Breast epithelium (tissue), 4 donors: ENCODE results near the gene HAUS5. TPM values are rescaled to one million over a fixed set of nuclear protein-coding genes. Genes with fewer than 3 reads are reported as not detected.
A peak's percentile ranks its signal among the peaks of the same experiment; 100 is the strongest.

ENCODE experiments used
- DNase-seq, 2 donors: peaks; one replicate each; pipeline ENCODE4 v3.0.0-alpha.2; 2019; ENCODE audit warnings: low spot score in 2 of 2
- H3K27ac ChIP-seq, 2 donors: fragments of 200-600 bp; sonication (generic) in 1 of 2; one replicate each; pipeline ENCODE4 v1.5.1; 2016 to 2019; ENCODE audit warnings: mild to moderate bottlenecking in 1 of 2
- H3K27me3 ChIP-seq, 2 donors: fragments of 200-600 bp; sonication (generic) in 1 of 2; one replicate each; pipeline versions ENCODE4 v1.5.1 to v1.6.0; 2017 to 2019; ENCODE audit warnings: control low read depth in 1 of 2, mild to moderate bottlenecking in 1 of 2
- H3K36me3 ChIP-seq: fragments of 200-600 bp; one replicate; pipeline ENCODE4 v1.5.1; 2019
- H3K4me1 ChIP-seq, 2 donors: fragments of 200-600 bp; sonication (generic); one replicate each; pipeline ENCODE4 v1.5.1; 2016 to 2019; ENCODE audit warnings: control low read depth in 1 of 2
- H3K4me3 ChIP-seq, 3 donors: fragments of 200-600 bp; sonication (generic); 1 replicate in 2 of 3; 2 replicates in 1 of 3; pipeline ENCODE4 v1.5.1; 2016 to 2019; ENCODE audit warnings: mild to moderate bottlenecking in 3 of 3, moderate library complexity in 2 of 3
- H3K9me3 ChIP-seq, 2 donors: fragments of 200-600 bp; sonication (generic) in 1 of 2; one replicate each; pipeline ENCODE4 v1.5.1; 2016 to 2019; ENCODE audit warnings: control low read depth in 1 of 2
- CTCF ChIP-seq, 3 donors: fragments of 450-650 bp; IDR thresholded peaks; one replicate each; pipeline ENCODE4 v1.5.1; 2016 to 2017; ENCODE audit warnings: antibody characterized with exemption in 3 of 3, mild to moderate bottlenecking in 3 of 3, moderate library complexity in 3 of 3
- POLR2A ChIP-seq: fragments of 450-650 bp; IDR thresholded peaks from one replicate; pipeline ENCODE4 v1.6.1; 2016; ENCODE audit warnings: antibody characterized with exemption, mild to moderate bottlenecking, moderate library complexity
- POLR2AphosphoS5 ChIP-seq, 3 donors: sonication (generic); formaldehyde crosslinking; IDR thresholded peaks; one replicate each; pipeline ENCODE4 v1.6.1; 2017; ENCODE audit warnings: antibody characterized with exemption in 3 of 3
- intact Hi-C: fragments of 100-400 bp; cut with DNase I; formaldehyde crosslinking; loops from one replicate; pipeline ENCODE4 v1.15.1; 2023; ENCODE audit warnings: low total_unique reads
- total RNA-seq, 3 donors: library from RNA; depleted of rRNA; stranded (reverse); fragments of >200 nt; gene quantifications; one replicate each; pipeline ENCODE4 v1.1.0, GENCODE V29; 2016

The HAUS5 gene
- total RNA-seq, 3 donors from 2014 or later, result 5.9 to 13.0 (median 9.5) TPM

- Histone ChIP-seq H3K27ac (no peak overlapping the region), H3K36me3 (no peaks in the 10 kb centered on the region), H3K27me3 (peaks cover 0 to 28% of the 10 kb centered on the region in 2 donors), H3K4me3 (no peak overlapping the region), H3K9me3 (no peaks in the 10 kb centered on the region), H3K4me1 (no peaks in the 10 kb centered on the region)
- TF ChIP-seq CTCF (IDR thresholded peaks at IDR 0.05), result no peak
- TF ChIP-seq POLR2AphosphoS5 (IDR thresholded peaks at IDR 0.05), result no peak
- no peak for TF ChIP-seq POLR2A
- intact Hi-C loops, result no loop called here
- DNase-seq, result no peak
Observed at GRCh38 chr19:35669974-35670373, 57.4 kb downstream of the HAUS5 start.

- Histone ChIP-seq H3K36me3 (no peaks in the 10 kb centered on the region), H3K27ac (no peak overlapping the region), H3K27me3 (peaks cover 0 to 31% of the 10 kb centered on the region in 2 donors), H3K4me1 (no peaks in the 10 kb centered on the region), H3K9me3 (no peaks in the 10 kb centered on the region), H3K4me3 (no peak overlapping the region)
- no peak for TF ChIP-seq CTCF (IDR thresholded peaks at IDR 0.05)
- TF ChIP-seq POLR2AphosphoS5 (IDR thresholded peaks at IDR 0.05), result no peak
- TF ChIP-seq POLR2A, result no peak
- intact Hi-C loops, result no loop called here
- DNase-seq, result no peak
Observed at GRCh38 chr19:35670686-35671085, 58.2 kb downstream of the HAUS5 start.

GRCh38 chr19:35671818-35672217 is 59.3 kb downstream of the HAUS5 start:
- intact Hi-C loops, result no loop called here
- H3K36me3 ChIP-seq, result no peaks in the 10 kb centered on the region
- peaks cover 0 to 33% of the 10 kb centered on the region in 2 donors for H3K27me3 ChIP-seq
- no peaks in the 10 kb centered on the region for H3K4me1 ChIP-seq
- TF ChIP-seq POLR2AphosphoS5 (IDR thresholded peaks at IDR 0.05) (no peak), CTCF (IDR thresholded peaks at IDR 0.05) (no peak), POLR2A (no peak)
- DNase-seq, result no peak
- no peaks in the 10 kb centered on the region for H3K9me3 ChIP-seq
- no peak overlapping the region for H3K4me3 ChIP-seq
- H3K27ac ChIP-seq, result no peak overlapping the region

GRCh38 chr19:35673121-35673804 is 60.7 kb downstream of the HAUS5 start:
- Histone ChIP-seq H3K4me3 (peak overlapping the region; percentile 7 to 61 (median 43)), H3K9me3 (no peaks in the 10 kb centered on the region), H3K4me1 (no peaks in the 10 kb centered on the region), H3K36me3 (no peaks in the 10 kb centered on the region), H3K27ac (no peak overlapping the region), H3K27me3 (peaks cover 0 to 33% of the 10 kb centered on the region in 2 donors)
- DNase-seq, result no peak
- TF ChIP-seq POLR2A (no peak), CTCF (IDR thresholded peaks at IDR 0.05) (no peak), POLR2AphosphoS5 (IDR thresholded peaks at IDR 0.05) (no peak)
- intact Hi-C loops, result no loop called here

Other genes starting within 250 kb of the HAUS5 start
- gene GPR42, start 241.7 kb upstream of the HAUS5 start, total RNA-seq, result under 1 TPM in 1 of 3 donors, not detected in 2; 0.66 TPM
- under 1 TPM in 1 of 3 donors, not detected in 2; 0.15 TPM for gene FFAR2, start 164.5 kb upstream of the HAUS5 start, total RNA-seq
- not detected for gene KRTDAP, start 122.3 kb upstream of the HAUS5 start, total RNA-seq
- gene DMKN, start 99.1 kb upstream of the HAUS5 start, total RNA-seq, result 100 to 1,000 TPM in 1 of 3 donors, 10 to 100 TPM in 1, under 1 TPM in 1; 0.96 to 135 (median 61.0) TPM
- not detected for gene SBSN, start 84.4 kb upstream of the HAUS5 start, total RNA-seq
- not detected for gene GAPDHS, start 79.3 kb upstream of the HAUS5 start, total RNA-seq
- gene TMEM147, start 67.1 kb upstream of the HAUS5 start, total RNA-seq, result 10 to 100 TPM; 67.4 to 91.8 (median 91.8) TPM
- gene ATP4A, start 49.1 kb upstream of the HAUS5 start, total RNA-seq, result not detected
- gene PMIS2, start 26.6 kb upstream of the HAUS5 start, total RNA-seq, result not detected
- gene RBM42, start 16.3 kb downstream of the HAUS5 start, total RNA-seq, result 10 to 100 TPM; 44.6 to 51.4 (median 44.6) TPM
- gene ETV2, start 29.0 kb downstream of the HAUS5 start, total RNA-seq, result under 1 TPM in 1 of 3 donors, not detected in 2; 0.59 TPM
- 100 to 1,000 TPM; 320 to 418 (median 391) TPM for gene COX6B1, start 35.6 kb downstream of the HAUS5 start, total RNA-seq
- not detected for gene UPK1A, start 53.8 kb downstream of the HAUS5 start, total RNA-seq
- gene ZBTB32, start 91.8 kb downstream of the HAUS5 start, total RNA-seq, result under 1 TPM in 1 of 3 donors, not detected in 2; 0.33 TPM
- 10 to 100 TPM; 14.2 to 16.2 (median 16.1) TPM for gene KMT2B, start 105.3 kb downstream of the HAUS5 start, total RNA-seq
- 10 to 100 TPM in 2 of 3 donors, 1 to 10 TPM in 1; 8.8 to 16.1 (median 14.1) TPM for gene IGFLR1, start 129.7 kb downstream of the HAUS5 start, total RNA-seq
- 10 to 100 TPM; 15.7 to 37.5 (median 19.5) TPM for gene U2AF1L4, start 132.7 kb downstream of the HAUS5 start, total RNA-seq
- 10 to 100 TPM; 37.4 to 54.1 (median 54.0) TPM for gene PSENEN, start 132.9 kb downstream of the HAUS5 start, total RNA-seq
- gene LIN37, start 135.8 kb downstream of the HAUS5 start, total RNA-seq, result 10 to 100 TPM; 12.8 to 15.4 (median 14.2) TPM
- gene HSPB6, start 144.3 kb downstream of the HAUS5 start, total RNA-seq, result 100 to 1,000 TPM in 1 of 3 donors, 10 to 100 TPM in 2; 31.0 to 144 (median 81.9) TPM
- 1 to 10 TPM; 5.7 to 6.4 (median 6.2) TPM for gene PROSER3, start 145.4 kb downstream of the HAUS5 start, total RNA-seq
- 10 to 100 TPM in 2 of 3 donors, 1 to 10 TPM in 1; 5.1 to 17.7 (median 12.8) TPM for gene ARHGAP33, start 162.8 kb downstream of the HAUS5 start, total RNA-seq
- not detected for gene PRODH2, start 200.1 kb downstream of the HAUS5 start, total RNA-seq
- gene NPHS1, start 239.8 kb downstream of the HAUS5 start, total RNA-seq, result under 1 TPM in 1 of 3 donors, not detected in 2; 0.15 TPM
- gene KIRREL2, start 244.2 kb downstream of the HAUS5 start, total RNA-seq, result under 1 TPM in 2 of 3 donors, not detected in 1; 0.15 to 0.66 TPM